Gastrocnemius medialis (tissue), 4 donors: ENCODE measurements around the gene STK17A. TPM values are rescaled to one million over a fixed set of nuclear protein-coding genes. Genes with fewer than 3 reads are reported as not detected.

Experiments used
- ATAC-seq, 2 donors: fragments of 150-250 bp; one replicate each; pipeline ENCODE4 v1.9.1; 2016
- DNase-seq, 2 donors: peaks; one replicate each; pipeline ENCODE4 v3.0.0-alpha.2; 2019
- H3K27ac ChIP-seq, 4 donors: fragments of 200-600 bp; sonication (generic); 1 replicate in 1 of 4; 2 replicates in 3 of 4; pipeline ENCODE4 v1.5.1; 2016 to 2018; ENCODE audit warnings: mild to moderate bottlenecking in 2 of 4, moderate library complexity in 1 of 4
- H3K27me3 ChIP-seq, 3 donors: fragments of 200-600 bp; sonication (generic) in 2 of 3; 1 replicate in 1 of 3; 2 replicates in 2 of 3; pipeline versions ENCODE4 v1.5.1 to v1.6.0; 2016 to 2019; ENCODE audit warnings: mild to moderate bottlenecking in 1 of 3, moderate library complexity in 1 of 3
- H3K36me3 ChIP-seq, 2 donors: fragments of 200-600 bp; sonication (generic) in 1 of 2; one replicate each; pipeline ENCODE4 v1.5.1; 2017 to 2018
- H3K4me1 ChIP-seq, 2 donors: fragments of 200-600 bp; sonication (generic) in 1 of 2; one replicate each; pipeline ENCODE4 v1.5.1; 2016 to 2017; ENCODE audit warnings: mild to moderate bottlenecking in 2 of 2
- H3K4me3 ChIP-seq, 4 donors: fragments of 200-600 bp; sonication (generic) in 3 of 4; 1 replicate in 1 of 4; 2 replicates in 3 of 4; pipeline ENCODE4 v1.5.1; 2016 to 2019; ENCODE audit warnings: mild to moderate bottlenecking in 2 of 4
- H3K9me3 ChIP-seq, 3 donors: fragments of 200-600 bp; sonication (generic) in 2 of 3; 1 replicate in 1 of 3; 2 replicates in 2 of 3; pipeline ENCODE4 v1.5.1; 2016 to 2019
- POLR2A ChIP-seq, 2 donors: fragments of 450-650 bp; IDR thresholded peaks; one replicate each; pipeline ENCODE4 v1.6.1; 2017; ENCODE audit warnings: antibody characterized with exemption in 2 of 2, mild to moderate bottlenecking in 2 of 2, moderate library complexity in 2 of 2
- in situ Hi-C, 4 donors: fragments of 200-750 bp; cut with MboI; loops; one replicate each; pipeline versions ENCODE4 v1.15.0 to v1.8.0; 2017; ENCODE audit warnings: low sequenced_read_pairs in 4 of 4
- intact Hi-C: fragments of 100-400 bp; cut with DNase I; formaldehyde crosslinking; loops from one replicate; pipeline ENCODE4 v1.15.1; 2023; ENCODE audit warnings: low total_unique reads
- total RNA-seq, 4 donors: library from RNA; depleted of rRNA; stranded (reverse); fragments of >200 nt; gene quantifications; one replicate each; pipeline versions ENCODE4 v1.1.0 to v1.2.3, GENCODE V29; 2016
- TF ChIP-seq, protein P1 (sequence below), 5 experiments: fragments of 450-650 bp in 3 of 5; fragments of 200-600 bp in 2 of 5; sonication (generic) in 2 of 5; IDR thresholded peaks in 4 of 5; conservative IDR thresholded peaks in 1 of 5; 1 replicate in 4 of 5; 2 replicates in 1 of 5; pipeline ENCODE4 v1.5.1; 2016 to 2019; ENCODE audit warnings: antibody characterized with exemption in 5 of 5, mild to moderate bottlenecking in 3 of 5, moderate library complexity in 3 of 5

The STK17A gene
- total RNA-seq, 4 donors from 2014 or later, result 19.7 to 22.3 (median 21.4) TPM

DNA sequence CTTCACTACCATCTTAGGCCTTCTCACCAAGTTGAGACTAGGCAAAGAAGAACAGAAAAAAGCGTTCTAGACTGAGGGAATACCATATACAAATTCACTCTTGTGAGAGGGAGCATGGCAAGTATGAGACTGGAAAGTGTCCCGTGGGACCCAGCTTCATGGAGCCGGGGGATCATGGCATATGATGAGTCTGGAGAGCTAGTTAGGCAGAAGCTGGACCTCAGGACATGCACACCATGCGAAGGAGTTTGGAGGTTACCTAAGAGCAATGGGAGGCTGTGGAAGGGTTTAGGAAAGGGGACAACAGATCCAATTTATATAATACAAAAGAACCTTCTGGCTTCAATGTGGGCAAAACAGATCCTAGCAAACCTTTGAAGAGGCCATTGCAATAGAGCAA is 34.1 kb downstream of the STK17A start:
- DNase-seq (no peak), ATAC-seq (no peak)
- H3K9me3 ChIP-seq, result no peaks in the 10 kb centered on the region
- intact Hi-C loops, result no loop called here
- no peak for TF ChIP-seq POLR2A (IDR thresholded peaks at IDR 0.05)
- TF ChIP-seq, protein P1, sequence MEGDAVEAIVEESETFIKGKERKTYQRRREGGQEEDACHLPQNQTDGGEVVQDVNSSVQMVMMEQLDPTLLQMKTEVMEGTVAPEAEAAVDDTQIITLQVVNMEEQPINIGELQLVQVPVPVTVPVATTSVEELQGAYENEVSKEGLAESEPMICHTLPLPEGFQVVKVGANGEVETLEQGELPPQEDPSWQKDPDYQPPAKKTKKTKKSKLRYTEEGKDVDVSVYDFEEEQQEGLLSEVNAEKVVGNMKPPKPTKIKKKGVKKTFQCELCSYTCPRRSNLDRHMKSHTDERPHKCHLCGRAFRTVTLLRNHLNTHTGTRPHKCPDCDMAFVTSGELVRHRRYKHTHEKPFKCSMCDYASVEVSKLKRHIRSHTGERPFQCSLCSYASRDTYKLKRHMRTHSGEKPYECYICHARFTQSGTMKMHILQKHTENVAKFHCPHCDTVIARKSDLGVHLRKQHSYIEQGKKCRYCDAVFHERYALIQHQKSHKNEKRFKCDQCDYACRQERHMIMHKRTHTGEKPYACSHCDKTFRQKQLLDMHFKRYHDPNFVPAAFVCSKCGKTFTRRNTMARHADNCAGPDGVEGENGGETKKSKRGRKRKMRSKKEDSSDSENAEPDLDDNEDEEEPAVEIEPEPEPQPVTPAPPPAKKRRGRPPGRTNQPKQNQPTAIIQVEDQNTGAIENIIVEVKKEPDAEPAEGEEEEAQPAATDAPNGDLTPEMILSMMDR (IDR thresholded peaks at IDR 0.05 in 4 of 5, conservative IDR thresholded peaks at IDR 0.05 in 1 of 5), result no peak
- H3K27me3 ChIP-seq, result no peaks in the 10 kb centered on the region
- H3K27ac ChIP-seq, result no peak overlapping the region
- in situ Hi-C loops, result no loop called here
- peaks cover 7 to 11% of the 10 kb centered on the region in 2 donors for H3K4me1 ChIP-seq
- peaks cover 0 to 11% of the 10 kb centered on the region in 2 donors for H3K36me3 ChIP-seq
- H3K4me3 ChIP-seq, result no peak overlapping the region

DNA sequence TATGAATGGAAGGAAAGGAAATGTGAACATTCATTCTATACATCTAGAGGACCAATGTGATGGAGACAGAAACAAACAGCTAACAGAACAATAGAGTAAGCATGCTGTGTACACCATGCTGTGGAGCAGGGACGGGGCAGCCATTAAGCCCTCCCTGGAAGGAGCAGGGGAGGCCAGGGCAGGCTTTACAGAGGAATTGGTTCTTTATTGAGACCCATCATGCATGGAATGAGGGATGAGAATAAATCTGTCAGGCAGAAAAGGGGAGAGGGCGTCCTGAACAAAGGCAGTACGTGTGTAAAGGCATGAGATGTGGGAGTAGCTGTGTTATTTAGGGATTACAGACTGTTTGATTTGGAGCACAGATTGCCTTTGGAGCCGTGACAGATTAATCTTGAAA is 35.2 kb downstream of the STK17A start:
- Histone ChIP-seq H3K9me3 (no peaks in the 10 kb centered on the region), H3K27ac (no peak overlapping the region), H3K4me1 (no peaks in the 10 kb centered on the region), H3K36me3 (peaks cover 0 to 11% of the 10 kb centered on the region in 2 donors), H3K27me3 (no peaks in the 10 kb centered on the region), H3K4me3 (no peak overlapping the region)
- TF ChIP-seq POLR2A (IDR thresholded peaks at IDR 0.05), result no peak
- TF ChIP-seq, protein P1 (IDR thresholded peaks at IDR 0.05 in 4 of 5, conservative IDR thresholded peaks at IDR 0.05 in 1 of 5), result no peak
- in situ Hi-C loops, result no loop called here
- intact Hi-C loops, result no loop called here
- DNase-seq (no peak), ATAC-seq (no peak)

DNA sequence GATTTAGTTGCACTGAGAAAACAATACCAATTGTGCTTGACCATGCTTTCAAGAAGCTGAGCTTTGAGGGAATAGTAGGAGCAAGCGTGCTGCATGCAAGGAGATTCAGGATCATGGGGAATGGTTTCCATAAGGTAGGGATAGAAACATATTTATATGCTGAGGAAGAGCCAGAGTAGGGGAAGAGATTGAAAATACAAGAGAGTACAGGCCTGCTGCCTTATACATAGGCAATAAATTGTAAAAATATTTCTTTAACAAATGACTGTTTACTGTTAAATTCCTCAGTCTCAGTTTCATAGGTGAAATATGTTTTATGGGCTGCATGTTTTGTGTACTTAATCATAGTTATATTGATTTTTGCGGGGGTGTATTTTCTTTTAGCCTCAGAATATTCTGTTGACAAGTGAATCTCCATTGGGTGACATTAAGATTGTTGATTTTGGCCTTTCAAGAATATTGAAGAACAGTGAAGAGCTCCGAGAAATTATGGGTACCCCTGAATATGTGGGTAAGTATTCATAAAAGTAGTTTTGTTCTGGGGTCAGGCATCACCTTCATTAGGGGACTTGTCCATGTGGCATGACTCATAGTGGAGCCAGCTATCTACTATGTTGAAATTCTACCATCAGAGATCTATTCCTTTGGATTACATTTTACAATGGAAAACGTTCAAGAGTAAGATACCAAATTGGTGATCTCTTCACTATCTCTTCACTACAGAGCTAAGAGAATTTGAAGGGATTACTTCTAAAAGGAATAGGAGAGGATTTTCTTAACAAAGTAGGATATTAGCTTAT is 36.5 kb downstream of the STK17A start:
- peaks cover 0 to 18% of the 10 kb centered on the region in 2 donors for H3K36me3 ChIP-seq
- ATAC-seq, result no peak
- H3K9me3 ChIP-seq, result no peaks in the 10 kb centered on the region
- no peak for DNase-seq
- in situ Hi-C loops, result no loop called here
- no peak overlapping the region for H3K4me3 ChIP-seq
- no peaks in the 10 kb centered on the region for H3K27me3 ChIP-seq
- intact Hi-C loops, result no loop called here
- no peak overlapping the region for H3K27ac ChIP-seq
- TF ChIP-seq POLR2A (IDR thresholded peaks at IDR 0.05), result no peak
- TF ChIP-seq, protein P1 (IDR thresholded peaks at IDR 0.05 in 4 of 5, conservative IDR thresholded peaks at IDR 0.05 in 1 of 5), result no peak
- no peaks in the 10 kb centered on the region for H3K4me1 ChIP-seq

DNA sequence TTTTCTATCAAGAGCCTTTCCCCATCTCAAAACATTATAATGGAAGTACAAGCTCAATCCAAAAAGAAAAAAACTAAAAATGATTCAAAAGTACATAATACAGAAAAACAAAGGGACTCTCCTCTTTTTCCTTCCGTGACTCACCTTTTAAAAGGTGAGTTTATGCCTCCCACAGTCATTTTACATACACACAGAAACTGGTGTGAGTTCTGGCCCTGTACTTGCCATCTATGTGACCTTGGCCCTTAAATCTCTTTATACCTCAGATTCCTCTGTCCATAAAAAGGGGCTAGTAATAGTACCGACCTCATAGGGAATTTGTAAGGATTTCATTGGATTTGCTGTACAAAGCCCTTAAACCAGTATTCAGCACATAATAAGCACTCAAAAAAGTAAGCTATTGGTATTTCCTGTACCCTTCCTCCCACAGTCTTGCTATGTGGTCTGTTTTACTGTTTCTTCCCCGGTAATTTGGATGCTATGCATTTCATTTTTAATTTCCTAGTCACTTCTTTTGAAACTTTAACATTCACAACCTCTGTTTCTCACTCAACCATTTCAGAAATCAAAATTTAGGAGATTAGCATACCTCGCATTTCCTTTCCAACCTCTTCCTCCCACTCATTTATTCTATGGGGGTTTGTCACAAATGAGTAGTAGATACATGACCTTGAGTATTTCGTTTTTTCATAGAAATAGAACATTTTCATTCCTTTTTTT is 39.0 kb downstream of the STK17A start:
- ATAC-seq, result no peak
- intact Hi-C loops (no loop called here), in situ Hi-C loops (no loop called here)
- peaks cover 0 to 32% of the 10 kb centered on the region in 2 donors for H3K36me3 ChIP-seq
- H3K9me3 ChIP-seq, result no peaks in the 10 kb centered on the region
- no peak overlapping the region for H3K4me3 ChIP-seq
- TF ChIP-seq, protein P1 (IDR thresholded peaks at IDR 0.05 in 4 of 5, conservative IDR thresholded peaks at IDR 0.05 in 1 of 5), result no peak
- no peak for TF ChIP-seq POLR2A (IDR thresholded peaks at IDR 0.05)
- no peak for DNase-seq
- H3K27ac ChIP-seq, result no peak overlapping the region
- H3K4me1 ChIP-seq, result no peaks in the 10 kb centered on the region
- H3K27me3 ChIP-seq, result no peaks in the 10 kb centered on the region
